ENCODE results near the gene ANKRD11.

DNA sequence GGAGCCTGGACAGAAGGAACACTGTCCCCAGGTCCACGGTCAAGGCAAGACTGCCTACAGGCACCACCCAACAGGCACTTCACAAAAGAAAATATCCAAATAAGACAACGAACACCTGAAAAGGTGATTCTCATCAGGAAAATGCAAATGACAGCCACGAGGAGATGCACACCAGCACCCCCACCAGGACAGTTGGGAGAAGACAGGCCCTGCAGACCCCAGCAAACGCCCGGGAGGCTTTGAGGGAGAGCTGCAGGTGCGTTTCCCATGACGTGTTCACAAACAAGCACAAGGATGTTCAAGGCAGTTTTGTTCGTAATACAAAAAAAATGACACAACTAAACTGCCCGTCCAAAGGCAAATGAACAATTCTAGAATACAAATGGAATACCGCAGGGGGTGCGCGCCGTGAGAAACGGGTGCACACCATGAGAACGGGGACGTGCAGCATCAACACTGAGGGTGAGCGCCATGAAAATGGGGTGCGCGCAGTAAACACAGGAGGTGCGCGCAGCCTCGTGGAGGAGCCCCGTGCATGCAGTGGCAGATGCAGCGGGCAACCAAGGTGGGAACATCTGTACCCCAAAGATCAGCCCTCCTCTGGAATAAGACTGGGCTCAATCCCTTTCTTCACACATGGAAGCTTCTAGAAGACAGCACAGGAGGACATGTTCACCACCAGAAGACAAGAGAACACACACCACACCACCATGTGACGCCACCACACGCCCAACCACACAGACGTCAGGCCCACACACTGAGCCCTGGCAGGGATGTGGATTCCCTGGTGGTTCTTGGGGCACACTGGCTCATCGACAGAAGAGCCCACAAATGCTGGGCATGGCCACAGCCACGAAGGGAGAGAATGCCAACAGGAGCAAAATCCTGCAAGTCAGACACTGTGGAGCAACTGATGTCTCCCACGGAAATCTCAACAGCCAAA is 181.7 kb downstream of the ANKRD11 start:
- TF ChIP-seq, protein P1, sequence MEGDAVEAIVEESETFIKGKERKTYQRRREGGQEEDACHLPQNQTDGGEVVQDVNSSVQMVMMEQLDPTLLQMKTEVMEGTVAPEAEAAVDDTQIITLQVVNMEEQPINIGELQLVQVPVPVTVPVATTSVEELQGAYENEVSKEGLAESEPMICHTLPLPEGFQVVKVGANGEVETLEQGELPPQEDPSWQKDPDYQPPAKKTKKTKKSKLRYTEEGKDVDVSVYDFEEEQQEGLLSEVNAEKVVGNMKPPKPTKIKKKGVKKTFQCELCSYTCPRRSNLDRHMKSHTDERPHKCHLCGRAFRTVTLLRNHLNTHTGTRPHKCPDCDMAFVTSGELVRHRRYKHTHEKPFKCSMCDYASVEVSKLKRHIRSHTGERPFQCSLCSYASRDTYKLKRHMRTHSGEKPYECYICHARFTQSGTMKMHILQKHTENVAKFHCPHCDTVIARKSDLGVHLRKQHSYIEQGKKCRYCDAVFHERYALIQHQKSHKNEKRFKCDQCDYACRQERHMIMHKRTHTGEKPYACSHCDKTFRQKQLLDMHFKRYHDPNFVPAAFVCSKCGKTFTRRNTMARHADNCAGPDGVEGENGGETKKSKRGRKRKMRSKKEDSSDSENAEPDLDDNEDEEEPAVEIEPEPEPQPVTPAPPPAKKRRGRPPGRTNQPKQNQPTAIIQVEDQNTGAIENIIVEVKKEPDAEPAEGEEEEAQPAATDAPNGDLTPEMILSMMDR (conservative IDR thresholded peaks at IDR 0.05; ENCODE audit: low read length) = peak; percentile 67
- no peak for TF ChIP-seq EZH2phosphoT487 (IDR thresholded peaks at IDR 0.05; ENCODE audit: borderline replicate concordance)

All from Loucy (cell line).